Fibroblast of pulmonary artery (primary cell): ENCODE results near the gene CBX6.

ENCODE experiments used
- DNase-seq: peaks from one replicate; pipeline ENCODE4 v3.0.0-alpha.2; 2010; ENCODE audit warnings: low read depth
- H3K4me3 ChIP-seq: replicated peaks from 2 replicates; pipeline ENCODE4 v1.5.1; 2011; ENCODE audit warnings: low read depth, mild to moderate bottlenecking, control low read depth, low read length, moderate library complexity
- TF ChIP-seq, protein P1 (sequence below): IDR thresholded peaks from 2 replicates; pipeline ENCODE4 v1.5.1; 2011; ENCODE audit warnings: mild to moderate bottlenecking, control low read depth, low read length, inconsistent platforms; ENCODE audit errors: missing control alignments

CBX6 gene

DNA sequence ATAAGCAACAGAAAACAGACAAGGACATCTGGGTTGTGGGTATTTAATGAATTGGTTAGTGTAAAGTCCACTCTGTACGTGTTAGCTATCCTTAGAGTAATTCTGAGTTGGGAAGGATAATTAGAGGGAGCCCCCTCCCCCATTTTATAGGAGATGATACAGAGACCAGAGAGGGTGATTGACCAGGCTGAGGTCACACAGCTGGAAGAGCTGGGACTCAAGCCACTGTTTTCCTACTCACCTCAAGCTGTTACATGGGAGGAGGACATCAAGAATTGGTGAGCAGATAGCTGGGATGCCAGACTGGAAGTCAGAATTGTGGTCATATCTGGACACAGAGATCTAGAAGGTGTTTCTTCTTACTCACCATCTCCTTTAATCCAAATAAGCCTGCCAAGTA is 19.5 kb downstream of the CBX6 start:
- DNase-seq = no peak
- TF ChIP-seq, protein P1, sequence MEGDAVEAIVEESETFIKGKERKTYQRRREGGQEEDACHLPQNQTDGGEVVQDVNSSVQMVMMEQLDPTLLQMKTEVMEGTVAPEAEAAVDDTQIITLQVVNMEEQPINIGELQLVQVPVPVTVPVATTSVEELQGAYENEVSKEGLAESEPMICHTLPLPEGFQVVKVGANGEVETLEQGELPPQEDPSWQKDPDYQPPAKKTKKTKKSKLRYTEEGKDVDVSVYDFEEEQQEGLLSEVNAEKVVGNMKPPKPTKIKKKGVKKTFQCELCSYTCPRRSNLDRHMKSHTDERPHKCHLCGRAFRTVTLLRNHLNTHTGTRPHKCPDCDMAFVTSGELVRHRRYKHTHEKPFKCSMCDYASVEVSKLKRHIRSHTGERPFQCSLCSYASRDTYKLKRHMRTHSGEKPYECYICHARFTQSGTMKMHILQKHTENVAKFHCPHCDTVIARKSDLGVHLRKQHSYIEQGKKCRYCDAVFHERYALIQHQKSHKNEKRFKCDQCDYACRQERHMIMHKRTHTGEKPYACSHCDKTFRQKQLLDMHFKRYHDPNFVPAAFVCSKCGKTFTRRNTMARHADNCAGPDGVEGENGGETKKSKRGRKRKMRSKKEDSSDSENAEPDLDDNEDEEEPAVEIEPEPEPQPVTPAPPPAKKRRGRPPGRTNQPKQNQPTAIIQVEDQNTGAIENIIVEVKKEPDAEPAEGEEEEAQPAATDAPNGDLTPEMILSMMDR = no peak
- no peak overlapping the region for H3K4me3 ChIP-seq

DNA sequence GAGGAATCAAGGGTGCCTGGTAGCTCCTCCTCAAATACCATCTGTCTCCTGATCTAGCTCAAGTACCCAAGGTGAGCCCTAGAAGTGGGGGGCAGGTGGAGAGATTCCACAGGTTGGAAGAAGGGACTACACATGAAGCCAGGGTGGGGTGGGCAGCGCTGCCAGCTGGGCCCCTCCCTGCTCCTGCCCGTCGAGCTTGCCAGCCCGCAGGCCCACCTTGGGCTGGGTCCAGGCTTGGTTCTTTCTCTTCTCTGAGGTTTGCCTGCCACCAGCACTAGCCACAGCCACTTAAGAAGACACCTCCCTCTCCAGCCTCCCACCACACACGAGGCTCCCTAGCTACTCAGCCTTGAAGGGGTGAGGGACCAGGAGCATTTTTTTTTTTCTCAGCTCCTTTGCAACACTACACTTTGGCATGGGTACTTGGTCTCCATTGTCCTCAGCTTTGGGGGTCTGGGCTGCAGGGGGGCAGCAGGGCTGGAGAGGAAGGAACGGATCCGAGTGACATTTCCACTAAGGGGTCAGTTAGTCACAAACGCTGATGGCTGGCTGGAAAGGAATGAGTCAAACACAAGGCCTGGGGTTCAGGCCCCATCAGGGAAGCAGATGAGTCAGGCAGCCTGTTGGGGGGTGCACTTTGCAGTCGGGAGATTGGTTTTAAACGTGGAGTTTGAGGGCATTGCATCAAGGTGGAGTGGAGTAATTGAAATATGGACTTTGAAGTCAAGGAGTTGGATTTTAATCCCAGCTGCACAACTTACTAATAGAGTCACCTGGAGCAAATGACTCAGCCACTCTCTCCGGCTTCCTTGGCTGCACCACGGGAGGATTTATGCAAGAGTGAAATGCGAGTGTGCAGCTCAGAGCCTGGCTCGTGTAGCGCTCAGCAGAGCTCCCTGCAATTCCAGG is 20.8 kb downstream of the CBX6 start:
- TF ChIP-seq, protein P1 = no peak
- H3K4me3 ChIP-seq = no peak overlapping the region
- peak; percentile 60 for DNase-seq

DNA sequence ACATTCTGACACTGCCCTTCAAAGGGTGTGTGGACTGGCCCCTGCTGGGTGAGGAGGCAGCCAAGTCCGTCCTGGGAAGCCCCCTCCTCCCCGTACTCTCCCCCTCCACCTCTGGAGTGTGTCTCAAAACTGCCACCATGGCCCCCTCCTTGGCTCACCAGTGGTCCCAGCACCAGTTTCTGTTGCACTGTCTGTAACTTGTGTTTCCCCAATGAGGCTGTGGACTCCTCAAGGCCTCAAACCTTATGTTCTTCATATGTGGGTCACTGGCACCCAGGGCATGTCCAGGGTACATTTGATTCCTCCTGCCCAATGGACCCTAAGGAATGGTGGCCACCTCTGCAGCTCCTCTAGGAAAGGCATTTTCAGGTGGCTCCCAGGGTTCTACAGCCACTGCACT is 21.6 kb downstream of the CBX6 start:
- TF ChIP-seq, protein P1 = no peak
- no peak for DNase-seq
- H3K4me3 ChIP-seq = no peak overlapping the region

DNA sequence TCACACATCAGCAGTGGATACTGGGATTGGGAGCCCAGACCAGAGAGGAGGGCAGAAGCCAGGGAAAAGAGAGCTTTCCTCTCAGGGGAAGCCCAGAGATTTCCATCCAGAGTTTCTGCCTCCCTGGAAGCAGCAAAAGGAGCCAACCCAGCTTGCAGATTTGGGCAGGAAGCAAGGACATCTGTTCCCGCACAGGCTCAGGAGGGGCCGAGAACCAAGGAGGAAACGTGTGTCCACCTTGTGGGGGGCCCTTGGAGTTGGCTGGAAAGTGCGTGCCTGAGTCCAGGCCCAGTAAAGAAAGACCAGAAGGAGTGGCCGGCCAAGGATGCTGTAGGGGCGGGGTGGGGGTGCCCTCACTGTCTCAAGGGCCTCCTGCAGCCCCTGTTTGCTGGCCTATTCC is 22.2 kb downstream of the CBX6 start:
- no peak for DNase-seq
- no peak overlapping the region for H3K4me3 ChIP-seq
- TF ChIP-seq, protein P1 = no peak

DNA sequence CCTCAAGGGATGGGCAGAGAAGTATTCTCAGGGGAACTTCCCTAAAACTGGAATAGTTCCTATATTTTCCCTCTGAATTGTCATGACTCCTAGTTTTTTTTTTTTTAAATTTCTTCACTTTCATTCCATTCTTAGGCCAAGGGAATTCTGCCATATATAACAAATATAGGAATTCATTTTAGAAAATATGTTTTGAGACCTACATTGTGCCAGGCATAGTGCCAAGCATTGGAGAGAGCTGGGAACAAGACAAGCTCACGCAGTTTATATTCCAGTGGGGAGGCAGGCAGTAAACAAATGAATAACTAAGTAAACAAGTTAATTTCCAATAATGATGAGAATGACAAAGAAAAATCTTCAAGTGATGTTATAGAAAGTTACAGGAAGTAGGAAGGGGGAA is 25.6 kb downstream of the CBX6 start:
- no peak for DNase-seq
- no peak overlapping the region for H3K4me3 ChIP-seq
- TF ChIP-seq, protein P1 = no peak

DNA sequence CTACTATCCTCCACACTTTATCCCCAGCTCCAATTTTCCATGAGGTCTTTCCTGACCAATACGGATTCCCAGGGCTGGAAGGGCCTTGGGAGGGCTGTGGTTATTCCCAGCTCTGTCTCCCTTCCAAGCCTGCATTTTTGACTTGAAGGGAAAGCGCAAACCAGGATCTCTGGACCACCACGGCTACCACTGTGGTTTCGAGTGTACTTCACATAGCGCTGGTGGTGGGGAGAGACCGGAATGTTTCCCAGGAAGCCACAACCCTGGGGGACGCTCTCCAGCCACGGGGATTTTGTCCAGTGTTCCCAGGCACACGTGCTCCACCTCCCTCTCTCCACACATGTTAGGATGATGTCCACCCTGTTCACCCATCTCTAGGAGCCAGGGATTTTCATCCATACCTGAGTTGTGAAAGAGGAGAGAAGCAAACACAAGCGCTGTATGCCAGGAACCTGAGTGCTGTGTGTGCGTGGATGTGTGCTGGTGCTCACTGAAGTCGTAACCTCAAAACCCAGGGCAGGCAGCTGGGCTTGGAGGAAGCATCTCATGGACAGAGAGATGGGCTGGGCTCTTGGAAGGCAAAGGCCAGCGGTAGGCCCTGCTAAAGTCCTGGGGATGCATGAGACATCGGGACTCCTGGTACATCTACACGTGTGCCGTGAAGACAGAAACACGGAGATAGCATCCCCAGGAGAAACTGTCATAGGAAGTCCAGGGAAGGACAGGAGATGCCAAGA is 26.8 kb downstream of the CBX6 start:
- no peak for DNase-seq
- no peak overlapping the region for H3K4me3 ChIP-seq
- TF ChIP-seq, protein P1 = no peak
